Measurements from ENCODE around the gene SUCNR1. TPM values are rescaled to one million over a fixed set of nuclear protein-coding genes. Genes with fewer than 3 reads are reported as not detected.
A peak's percentile ranks its signal among the peaks of the same experiment; 100 is the strongest.

SUCNR1 gene
- total RNA-seq, 1 experiment from 2014 or later = not detected

GRCh38 chr3:151856118-151856517 lies 17.3 kb upstream of the SUCNR1 start:
- CTCF ChIA-PET = no interaction called here
- no peak overlapping the region for H3K4me2 ChIP-seq

DNA sequence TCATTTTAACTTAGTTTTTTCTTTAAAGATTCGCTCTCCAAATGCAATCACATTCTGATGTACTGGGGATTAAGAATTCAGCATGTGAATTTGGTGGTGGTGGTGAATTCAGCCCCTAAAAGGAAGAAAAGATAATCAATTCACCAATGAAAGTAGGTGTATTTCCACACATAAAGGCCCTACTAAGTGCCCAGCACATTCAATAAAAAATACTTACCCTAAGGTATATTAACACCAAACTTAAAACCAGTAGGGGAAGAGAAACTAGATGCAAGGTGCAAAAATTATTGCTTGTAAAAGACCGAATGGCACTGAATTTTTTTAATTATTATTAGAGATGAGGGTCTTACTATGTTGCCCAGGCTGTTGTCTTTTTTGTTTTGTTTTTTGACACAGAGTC lies 16.8 kb upstream of the SUCNR1 start:
- Histone ChIP-seq H3K4me3 (no peak overlapping the region), H3F3A (ENCODE audit: insufficient read depth, low read depth) (no peaks in the 10 kb centered on the region), H3K9me2 (ENCODE audit: insufficient read depth) (no peaks in the 10 kb centered on the region; the same call in 1 of the 2 replicates), H3K9me3 (ENCODE audit: insufficient read depth, low read depth) (no peaks in the 10 kb centered on the region), H3K36me3 (ENCODE audit: low read depth) (no peaks in the 10 kb centered on the region), H4K20me1 (ENCODE audit: insufficient read depth) (no peaks in the 10 kb centered on the region), H3K79me2 (ENCODE audit: low read depth) (no peaks in the 10 kb centered on the region), H3K27me3 (ENCODE audit: insufficient read depth, low read depth) (no peaks in the 10 kb centered on the region), H3K4me1 (replicated peaks; ENCODE audit: insufficient read depth) (no peaks in the 10 kb centered on the region), H3K27ac (no peak overlapping the region), H3K4me2 (no peak overlapping the region), H2AFZ (no peak overlapping the region)
- intact Hi-C loops (cut with micrococcal nuclease; ENCODE audit: unreplicated experiment) = no loop called here
- no peak for TF ChIP-seq EZH2 (IDR thresholded peaks at IDR 0.05; ENCODE audit: low read depth)
- TF ChIP-seq, protein P1, sequence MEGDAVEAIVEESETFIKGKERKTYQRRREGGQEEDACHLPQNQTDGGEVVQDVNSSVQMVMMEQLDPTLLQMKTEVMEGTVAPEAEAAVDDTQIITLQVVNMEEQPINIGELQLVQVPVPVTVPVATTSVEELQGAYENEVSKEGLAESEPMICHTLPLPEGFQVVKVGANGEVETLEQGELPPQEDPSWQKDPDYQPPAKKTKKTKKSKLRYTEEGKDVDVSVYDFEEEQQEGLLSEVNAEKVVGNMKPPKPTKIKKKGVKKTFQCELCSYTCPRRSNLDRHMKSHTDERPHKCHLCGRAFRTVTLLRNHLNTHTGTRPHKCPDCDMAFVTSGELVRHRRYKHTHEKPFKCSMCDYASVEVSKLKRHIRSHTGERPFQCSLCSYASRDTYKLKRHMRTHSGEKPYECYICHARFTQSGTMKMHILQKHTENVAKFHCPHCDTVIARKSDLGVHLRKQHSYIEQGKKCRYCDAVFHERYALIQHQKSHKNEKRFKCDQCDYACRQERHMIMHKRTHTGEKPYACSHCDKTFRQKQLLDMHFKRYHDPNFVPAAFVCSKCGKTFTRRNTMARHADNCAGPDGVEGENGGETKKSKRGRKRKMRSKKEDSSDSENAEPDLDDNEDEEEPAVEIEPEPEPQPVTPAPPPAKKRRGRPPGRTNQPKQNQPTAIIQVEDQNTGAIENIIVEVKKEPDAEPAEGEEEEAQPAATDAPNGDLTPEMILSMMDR (conservative IDR thresholded peaks at IDR 0.05) = no peak
- DNase-seq = no peak
- BruUV-seq (replicated peaks) = no TSS peak
- POLR2A ChIA-PET (ENCODE audit: unreplicated experiment) = interaction anchor here (0.6 kb wide), 2 partner anchors 11 to 41 kb away, joined by 3 to 5 read pairs; no protein-coding TSS in a partner anchor
- CTCF ChIA-PET = no interaction called here

More at GRCh38 chr3:151856118-151856517, 17.3 kb upstream of the SUCNR1 start:
- no peaks in the 10 kb centered on the region; the same call in 1 of the 2 replicates for H3K9me2 ChIP-seq (ENCODE audit: insufficient read depth)
- H4K20me1 ChIP-seq (ENCODE audit: insufficient read depth) = no peaks in the 10 kb centered on the region
- H3K27me3 ChIP-seq (ENCODE audit: insufficient read depth, low read depth) = no peaks in the 10 kb centered on the region
- intact Hi-C loops (cut with micrococcal nuclease; ENCODE audit: unreplicated experiment) = no loop called here
- no peaks in the 10 kb centered on the region for H3K4me1 ChIP-seq (replicated peaks; ENCODE audit: insufficient read depth)
- H3K4me3 ChIP-seq = no peak overlapping the region
- DNase-seq = peak in 1 of 2 experiments; percentile 47
- H3K27ac ChIP-seq = no peak overlapping the region
- no peaks in the 10 kb centered on the region for H3F3A ChIP-seq (ENCODE audit: insufficient read depth, low read depth)
- no peaks in the 10 kb centered on the region for H3K36me3 ChIP-seq (ENCODE audit: low read depth)
- POLR2A ChIA-PET (ENCODE audit: unreplicated experiment) = interaction anchor here (0.6 kb wide), 1 partner anchor 12 kb away, joined by 5 read pairs; no protein-coding TSS in a partner anchor
- no peaks in the 10 kb centered on the region for H3K9me3 ChIP-seq (ENCODE audit: insufficient read depth, low read depth)
- H2AFZ ChIP-seq = no peak overlapping the region
- no TSS peak for BruUV-seq (replicated peaks)
- no peaks in the 10 kb centered on the region for H3K79me2 ChIP-seq (ENCODE audit: low read depth)
- TF ChIP-seq, protein P1 (conservative IDR thresholded peaks at IDR 0.05) = no peak
- no peak for TF ChIP-seq EZH2 (IDR thresholded peaks at IDR 0.05; ENCODE audit: low read depth)

- DNase-seq = no peak
- Histone ChIP-seq H3K27ac (no peak overlapping the region), H3K4me2 (no peak overlapping the region), H3K9me3 (ENCODE audit: insufficient read depth, low read depth) (peaks cover 6% of the 10 kb centered on the region; the same call in 1 of the 2 replicates), H3K36me3 (ENCODE audit: low read depth) (no peaks in the 10 kb centered on the region), H3K4me3 (no peak overlapping the region), H3K9me2 (ENCODE audit: insufficient read depth) (no peaks in the 10 kb centered on the region; the same call in 1 of the 2 replicates), H3K79me2 (ENCODE audit: low read depth) (no peaks in the 10 kb centered on the region), H3K27me3 (ENCODE audit: insufficient read depth, low read depth) (no peaks in the 10 kb centered on the region), H3F3A (ENCODE audit: insufficient read depth, low read depth) (no peaks in the 10 kb centered on the region), H4K20me1 (ENCODE audit: insufficient read depth) (no peaks in the 10 kb centered on the region), H2AFZ (no peak overlapping the region; the same call in 1 of the 2 replicates), H3K4me1 (replicated peaks; ENCODE audit: insufficient read depth) (peaks cover 8% of the 10 kb centered on the region)
- ChIA-PET POLR2A (ENCODE audit: unreplicated experiment) (no interaction called here), CTCF (no interaction called here)
- TF ChIP-seq, protein P1 (conservative IDR thresholded peaks at IDR 0.05) = no peak
- TF ChIP-seq EZH2 (IDR thresholded peaks at IDR 0.05; ENCODE audit: low read depth) = no peak
- intact Hi-C loops (cut with micrococcal nuclease; ENCODE audit: unreplicated experiment) = no loop called here
- BruUV-seq (replicated peaks) = no TSS peak
Measured at GRCh38 chr3:151859233-151859673, 14.2 kb upstream of the SUCNR1 start.
